SU-DHL-6 (cell line): Measurements from ENCODE around the gene SF3B3.

ENCODE experiments used
- H2AFZ ChIP-seq: fragments of 200-600 bp; sonication (generic); 2 replicates; pipeline ENCODE4 v1.6.1; 2014; ENCODE audit warnings: low read depth, mild to moderate bottlenecking, moderate library complexity, mixed read lengths, antibody characterized with exemption, low read length; ENCODE audit not compliant: severe bottlenecking
- H3F3A ChIP-seq: fragments of 200-600 bp; shearing (Covaris generic); 2 replicates; pipeline ENCODE4 v1.6.0; 2016; ENCODE audit warnings: antibody characterized with exemption, mild to moderate bottlenecking; ENCODE audit not compliant: insufficient read depth
- H3K27ac ChIP-seq: fragments of 200-600 bp; sonication (generic); 2 replicates; pipeline ENCODE4 v1.5.1; 2016; ENCODE audit warnings: low read depth, mild to moderate bottlenecking, low read length, moderate library complexity, mixed read lengths
- H3K27me3 ChIP-seq: fragments of 200-600 bp; sonication (generic), shearing (Covaris generic); 2 replicates; pipeline ENCODE4 v1.6.0; 2014; ENCODE audit warnings: mild to moderate bottlenecking, low read length
- H3K36me3 ChIP-seq: fragments of 200-600 bp; sonication (generic); 2 replicates; pipeline ENCODE4 v1.6.1; 2014; ENCODE audit warnings: mild to moderate bottlenecking, low read length, mixed read lengths
- H3K4me2 ChIP-seq: fragments of 300-600, 200-600 bp; shearing (Covaris generic), sonication (generic); 2 replicates; pipeline ENCODE4 v1.6.0; 2014; ENCODE audit warnings: low read length, low read depth, mild to moderate bottlenecking; ENCODE audit not compliant: poor library complexity, severe bottlenecking
- H3K4me3 ChIP-seq: fragments of 200-600 bp; sonication (generic); 2 replicates; pipeline ENCODE4 v1.5.1; 2014; ENCODE audit warnings: antibody characterized with exemption, low read length, mild to moderate bottlenecking, mixed read lengths; ENCODE audit not compliant: insufficient read depth, poor library complexity, severe bottlenecking
- H3K79me2 ChIP-seq: fragments of 200-600 bp; sonication (generic); 2 replicates; pipeline ENCODE4 v1.6.1; 2014; ENCODE audit warnings: mild to moderate bottlenecking, low read length, moderate library complexity; ENCODE audit not compliant: insufficient read depth
- H3K9ac ChIP-seq: fragments of 200-600 bp; sonication (generic); 2 replicates; pipeline ENCODE4 v1.7.0; 2014; ENCODE audit warnings: mild to moderate bottlenecking, low read length
- H3K9me2 ChIP-seq: fragments of 200-600 bp; sonication (generic); replicated peaks from 2 replicates; pipeline ENCODE4 v1.6.1; 2014; ENCODE audit warnings: low read length; ENCODE audit not compliant: insufficient read depth
- H3K9me3 ChIP-seq: fragments of 200-600 bp; sonication (generic); 2 replicates; pipeline ENCODE4 v1.6.1; 2014; ENCODE audit warnings: low read length, mixed read lengths; ENCODE audit not compliant: insufficient read depth
- H4K20me1 ChIP-seq: fragments of 200-600 bp; sonication (generic); 2 replicates; pipeline ENCODE4 v1.6.1; 2014; ENCODE audit warnings: low read depth, mild to moderate bottlenecking, antibody characterized with exemption, low read length, moderate library complexity, mixed read lengths
- EZH2phosphoT487 ChIP-seq: fragments of 200-600 bp; sonication (generic), shearing (Covaris generic); conservative IDR thresholded peaks from 2 replicates; pipeline ENCODE4 v1.6.1; 2018; ENCODE audit warnings: mild to moderate bottlenecking, antibody characterized with exemption, low read length, moderate library complexity, mixed read lengths
- TF ChIP-seq, protein P1 (sequence below): fragments of 200-600 bp; sonication (generic); IDR thresholded peaks from one replicate; pipeline ENCODE4 v1.5.1; 2017; ENCODE audit warnings: antibody characterized with exemption, mild to moderate bottlenecking, low read length, moderate library complexity; ENCODE audit not compliant: insufficient read depth, poor library complexity, severe bottlenecking

SF3B3 gene

DNA sequence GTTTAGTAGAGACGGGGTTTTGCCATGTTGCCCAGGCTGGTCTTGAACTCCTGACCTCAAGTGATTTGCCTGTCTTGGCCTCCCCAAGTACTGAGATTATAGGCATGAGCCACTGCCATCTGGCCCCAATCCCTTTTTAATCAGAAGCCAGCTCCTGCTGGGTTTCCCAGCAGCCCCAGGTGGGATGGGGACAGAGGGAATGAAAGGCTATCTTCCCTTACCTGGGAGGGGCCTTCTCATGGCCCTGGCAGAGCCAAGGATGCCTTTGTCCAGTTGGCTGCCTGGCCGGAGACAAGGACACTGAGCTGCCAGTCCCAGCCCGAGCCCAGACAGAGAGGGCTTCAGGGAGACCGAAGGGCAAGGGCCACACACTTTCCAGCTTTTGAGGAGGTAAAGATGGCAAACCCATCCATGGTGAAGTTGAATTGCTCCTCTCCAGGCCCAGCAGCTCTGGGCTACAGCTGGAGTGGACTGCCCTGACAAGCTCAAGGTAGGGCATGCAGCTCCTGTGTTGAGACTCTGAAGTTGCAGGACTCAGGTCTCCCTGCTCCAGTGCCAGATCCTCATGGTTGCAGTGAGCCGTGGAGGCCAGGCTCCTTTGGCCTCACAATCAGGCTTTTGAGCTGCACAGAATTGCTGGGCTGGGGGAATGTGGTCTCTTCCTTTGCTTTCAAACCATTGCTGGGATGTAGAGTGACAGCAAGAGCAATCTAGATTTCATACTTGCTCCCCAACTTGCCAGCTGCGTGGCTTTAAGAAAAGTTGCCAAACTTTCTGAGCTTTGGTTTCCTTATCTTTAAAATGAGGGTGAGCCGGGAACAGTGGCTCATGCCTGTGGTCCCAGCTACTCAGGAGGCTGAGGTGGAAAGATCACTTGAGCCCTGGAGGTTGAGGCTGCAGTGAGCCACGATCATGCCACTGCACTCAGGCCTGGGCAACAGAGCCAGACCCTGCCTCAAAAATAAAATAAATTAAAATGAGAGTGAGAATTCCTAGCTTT, 78.3 kb downstream of the SF3B3 start:
- H3K4me3 ChIP-seq = no peak overlapping the region
- no peaks in the 10 kb centered on the region for H3K79me2 ChIP-seq
- no peak overlapping the region for H3K4me2 ChIP-seq
- H4K20me1 ChIP-seq = no peaks in the 10 kb centered on the region
- no peak overlapping the region for H3K27ac ChIP-seq
- no peaks in the 10 kb centered on the region for H3F3A ChIP-seq
- H3K27me3 ChIP-seq = no peaks in the 10 kb centered on the region
- H3K9me3 ChIP-seq = no peaks in the 10 kb centered on the region
- H3K9ac ChIP-seq = no peak overlapping the region
- H2AFZ ChIP-seq = no peak overlapping the region
- H3K36me3 ChIP-seq = no peaks in the 10 kb centered on the region
- TF ChIP-seq, protein P1, sequence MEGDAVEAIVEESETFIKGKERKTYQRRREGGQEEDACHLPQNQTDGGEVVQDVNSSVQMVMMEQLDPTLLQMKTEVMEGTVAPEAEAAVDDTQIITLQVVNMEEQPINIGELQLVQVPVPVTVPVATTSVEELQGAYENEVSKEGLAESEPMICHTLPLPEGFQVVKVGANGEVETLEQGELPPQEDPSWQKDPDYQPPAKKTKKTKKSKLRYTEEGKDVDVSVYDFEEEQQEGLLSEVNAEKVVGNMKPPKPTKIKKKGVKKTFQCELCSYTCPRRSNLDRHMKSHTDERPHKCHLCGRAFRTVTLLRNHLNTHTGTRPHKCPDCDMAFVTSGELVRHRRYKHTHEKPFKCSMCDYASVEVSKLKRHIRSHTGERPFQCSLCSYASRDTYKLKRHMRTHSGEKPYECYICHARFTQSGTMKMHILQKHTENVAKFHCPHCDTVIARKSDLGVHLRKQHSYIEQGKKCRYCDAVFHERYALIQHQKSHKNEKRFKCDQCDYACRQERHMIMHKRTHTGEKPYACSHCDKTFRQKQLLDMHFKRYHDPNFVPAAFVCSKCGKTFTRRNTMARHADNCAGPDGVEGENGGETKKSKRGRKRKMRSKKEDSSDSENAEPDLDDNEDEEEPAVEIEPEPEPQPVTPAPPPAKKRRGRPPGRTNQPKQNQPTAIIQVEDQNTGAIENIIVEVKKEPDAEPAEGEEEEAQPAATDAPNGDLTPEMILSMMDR = no peak
- TF ChIP-seq EZH2phosphoT487 = no peak
- no peaks in the 10 kb centered on the region for H3K9me2 ChIP-seq

GRCh38 chr16:70602831-70603230, 79.2 kb downstream of the SF3B3 start:
- Histone ChIP-seq H3K4me3 (no peak overlapping the region), H3K4me2 (no peak overlapping the region), H3K9ac (no peak overlapping the region), H3K79me2 (no peaks in the 10 kb centered on the region), H3F3A (no peaks in the 10 kb centered on the region), H3K9me2 (no peaks in the 10 kb centered on the region), H2AFZ (no peak overlapping the region), H3K36me3 (no peaks in the 10 kb centered on the region), H3K27me3 (no peaks in the 10 kb centered on the region), H3K27ac (no peak overlapping the region), H4K20me1 (no peaks in the 10 kb centered on the region), H3K9me3 (no peaks in the 10 kb centered on the region)
- TF ChIP-seq, protein P1 = no peak
- no peak for TF ChIP-seq EZH2phosphoT487

GRCh38 chr16:70604407-70605282, 81.0 kb downstream of the SF3B3 start:
- H3K79me2 ChIP-seq = no peaks in the 10 kb centered on the region
- no peaks in the 10 kb centered on the region for H4K20me1 ChIP-seq
- H3K4me2 ChIP-seq = no peak overlapping the region
- no peaks in the 10 kb centered on the region for H3K27me3 ChIP-seq
- no peak overlapping the region for H3K27ac ChIP-seq
- H3K9ac ChIP-seq = no peak overlapping the region
- H3K36me3 ChIP-seq = no peaks in the 10 kb centered on the region
- no peak for TF ChIP-seq EZH2phosphoT487
- TF ChIP-seq, protein P1 = no peak
- no peaks in the 10 kb centered on the region for H3F3A ChIP-seq
- H2AFZ ChIP-seq = no peak overlapping the region
- no peaks in the 10 kb centered on the region for H3K9me3 ChIP-seq
- no peaks in the 10 kb centered on the region for H3K9me2 ChIP-seq
- no peak overlapping the region for H3K4me3 ChIP-seq
